GM21619 (cell line): ENCODE data around the gene SMARCD2.

Experiments
- ATAC-seq: cut with Tn5 transposase; IDR thresholded peaks from one replicate; pipeline ENCODE4 v1.9.1; 2021; ENCODE audit not compliant: unreplicated experiment

The SMARCD2 gene

GRCh38 chr17:63833026-63833740, 9.3 kb downstream of the SMARCD2 start:
- no peak for ATAC-seq

GRCh38 chr17:63832455-63832854, 10.0 kb downstream of the SMARCD2 start:
- ATAC-seq: no peak

GRCh38 chr17:63832014-63832413, 10.5 kb downstream of the SMARCD2 start:
- ATAC-seq: no peak

GRCh38 chr17:63831505-63831904, 11.0 kb downstream of the SMARCD2 start:
- ATAC-seq: no peak

- no peak for ATAC-seq
These were observed 11.5 kb downstream of the SMARCD2 start for GRCh38 chr17:63830904-63831491.

GRCh38 chr17:63830278-63830677, 12.2 kb downstream of the SMARCD2 start:
- no peak for ATAC-seq

- no peak for ATAC-seq
These were observed 13.5 kb downstream of the SMARCD2 start for GRCh38 chr17:63828936-63829335.

GRCh38 chr17:63827801-63828221, 14.7 kb downstream of the SMARCD2 start:
- no peak for ATAC-seq

GRCh38 chr17:63827002-63827800, 15.3 kb downstream of the SMARCD2 start, which contains the start of the genes FTSJ3 and PSMC5:
FTSJ3 (minus strand) TSS chr17:63827663; CDS start chr17:63826902, 761 bp downstream.
PSMC5 (plus strand) TSS chr17:63827431; CDS start chr17:63827491, 60 bp downstream.
- peak; percentile 86 for ATAC-seq

GRCh38 chr17:63826468-63827001, 15.9 kb downstream of the SMARCD2 start:
- no peak for ATAC-seq

- no peak for ATAC-seq
These were observed 18.1 kb downstream of the SMARCD2 start for GRCh38 chr17:63824362-63824761.

- ATAC-seq: no peak
These were observed 18.7 kb downstream of the SMARCD2 start for GRCh38 chr17:63823659-63824331.

GRCh38 chr17:63822537-63822936, 19.9 kb downstream of the SMARCD2 start:
- no peak for ATAC-seq

- no peak for ATAC-seq
These were observed 20.7 kb downstream of the SMARCD2 start for GRCh38 chr17:63821804-63822203.

GRCh38 chr17:63820963-63821561, 21.4 kb downstream of the SMARCD2 start:
- ATAC-seq: no peak

- ATAC-seq: no peak
These were observed 22.6 kb downstream of the SMARCD2 start for GRCh38 chr17:63819585-63820537.

- ATAC-seq: no peak
These were observed 23.4 kb downstream of the SMARCD2 start for GRCh38 chr17:63819131-63819530.

GRCh38 chr17:63817736-63818385, 24.6 kb downstream of the SMARCD2 start:
- ATAC-seq: no peak

- no peak for ATAC-seq
These were observed 25.8 kb downstream of the SMARCD2 start for GRCh38 chr17:63816669-63817068.
